Endothelial cell of umbilical vein (primary cell): ENCODE measurements around the gene RNF19B.

ENCODE experiments used
- CTCF ChIP-seq, 2 donors: IDR thresholded peaks; 1 replicate in 1 of 2; 2 replicates in 1 of 2; pipeline ENCODE4 v1.5.1; 2011; ENCODE audit warnings: low read length in 2 of 2, mild to moderate bottlenecking in 2 of 2, moderate library complexity in 2 of 2, control low read depth in 1 of 2, inconsistent platforms in 1 of 2, low read depth in 1 of 2; ENCODE audit not compliant: insufficient read depth in 1 of 2; ENCODE audit errors: extremely low read depth in 1 of 2
- EZH2 ChIP-seq: IDR thresholded peaks from 2 replicates; pipeline ENCODE4 v1.6.1; 2012; ENCODE audit warnings: borderline replicate concordance, low read depth, mild to moderate bottlenecking, moderate library complexity, low read length, inconsistent platforms; ENCODE audit not compliant: severe bottlenecking
- GATA2 ChIP-seq: IDR thresholded peaks from 2 replicates; pipeline ENCODE4 v1.7.0; 2011; ENCODE audit warnings: low read depth, mild to moderate bottlenecking, moderate library complexity, mixed read lengths, low read length; ENCODE audit not compliant: insufficient read length, insufficient read depth
- JUN ChIP-seq: IDR thresholded peaks from 2 replicates; pipeline ENCODE4 v1.6.1; 2011; ENCODE audit warnings: borderline replicate concordance, low read depth; ENCODE audit not compliant: insufficient read length, insufficient read depth
- MAX ChIP-seq: IDR thresholded peaks from 2 replicates; pipeline ENCODE4 v1.6.1; 2011; ENCODE audit not compliant: insufficient read depth, insufficient read length
- MYC ChIP-seq: IDR thresholded peaks from one replicate; pipeline ENCODE4 v1.6.1; 2011; ENCODE audit warnings: mild to moderate bottlenecking, low read depth, low read length
- POLR2A ChIP-seq: IDR thresholded peaks from 2 replicates; pipeline ENCODE4 v1.6.1; 2012; ENCODE audit warnings: low read depth, mild to moderate bottlenecking, control low read depth, low read length
- POLR2AphosphoS5 ChIP-seq: IDR thresholded peaks from 2 replicates; pipeline ENCODE4 v1.6.1; 2012; ENCODE audit warnings: low read depth, mild to moderate bottlenecking, control low read depth, low read length, moderate library complexity; ENCODE audit not compliant: insufficient read depth

- TF ChIP-seq POLR2A (no peak), POLR2AphosphoS5 (no peak), CTCF (IDR thresholded peaks at IDR 0.05; ENCODE audit: extremely low read depth in 1 of 2, insufficient read depth in 1 of 2, low read depth in 1 of 2, low read length in 2 of 2) (no peak), MYC (no peak), JUN (no peak), MAX (no peak), EZH2 (no peak), GATA2 (no peak)
These were observed 76.5 kb downstream of the RNF19B start for GRCh38 chr1:32888134-32888533.
